22Rv1 (cell line): ENCODE results near the gene MS4A10.

Experiments
- CTCF ChIP-seq: fragments of 450-650 bp; IDR thresholded peaks from 2 replicates; pipeline ENCODE4 v1.5.1; 2017; ENCODE audit warnings: mild to moderate bottlenecking
- ZFX ChIP-seq: fragments of 450-650 bp; IDR thresholded peaks from 2 replicates; pipeline ENCODE4 v1.6.1; 2017; ENCODE audit warnings: antibody characterized with exemption, borderline replicate concordance

- TF ChIP-seq CTCF (no peak), ZFX (no peak)
These were observed 4.4 kb upstream of the MS4A10 start for GRCh38 chr11:60780774-60781173.
